Fibroblast of lung (primary cell): ENCODE results near the gene AVP. TPM values are rescaled to one million over a fixed set of nuclear protein-coding genes. Genes with fewer than 3 reads are reported as not detected.

Experiments
- DNase-seq, 2 donors: peaks; one replicate each; pipeline versions ENCODE4 v3.0.0 to v3.0.0-alpha.2; 2010; ENCODE audit warnings: low read depth in 2 of 2
- H2AFZ ChIP-seq: 2 replicates; pipeline ENCODE4 v1.5.1; 2012; ENCODE audit warnings: low read length, control low read depth, inconsistent platforms
- H3K27ac ChIP-seq: 2 replicates; pipeline ENCODE4 v1.5.1; 2011; ENCODE audit warnings: low read length, control low read depth; ENCODE audit not compliant: insufficient read depth
- H3K27me3 ChIP-seq: 2 replicates; pipeline ENCODE4 v1.5.1; 2011; ENCODE audit warnings: mild to moderate bottlenecking, low read length; ENCODE audit not compliant: control insufficient read depth, insufficient read depth
- H3K36me3 ChIP-seq: 2 replicates; pipeline ENCODE4 v1.5.1; 2011; ENCODE audit warnings: low read length; ENCODE audit not compliant: control insufficient read depth, insufficient read depth
- H3K4me1 ChIP-seq: 2 replicates; pipeline ENCODE4 v1.5.1; 2011; ENCODE audit warnings: low read length; ENCODE audit not compliant: control insufficient read depth, insufficient read depth; ENCODE audit errors: extremely low read depth
- H3K4me2 ChIP-seq: 2 replicates; pipeline ENCODE4 v1.5.1; 2011; ENCODE audit warnings: low read length, control low read depth; ENCODE audit not compliant: insufficient read depth; ENCODE audit errors: extremely low read depth
- H3K4me3 ChIP-seq, 4 experiments: fragments of 200-600 bp in 1 of 4; sonication (generic) in 1 of 4; replicated peaks in 1 of 4; 2 replicates each; pipeline ENCODE4 v1.5.1; 2011 to 2016; ENCODE audit warnings: low read length in 4 of 4, low read depth in 3 of 4, mild to moderate bottlenecking in 3 of 4, control low read depth in 2 of 4, inconsistent platforms in 1 of 4, mixed read lengths in 1 of 4; ENCODE audit not compliant: insufficient read depth in 1 of 4; ENCODE audit errors: control extremely low read depth in 1 of 4
- H3K79me2 ChIP-seq: 2 replicates; pipeline ENCODE4 v1.5.1; 2012; ENCODE audit warnings: mild to moderate bottlenecking, low read length, inconsistent platforms; ENCODE audit not compliant: control insufficient read depth, insufficient read depth
- H3K9ac ChIP-seq: 2 replicates; pipeline ENCODE4 v1.5.1; 2011; ENCODE audit warnings: mild to moderate bottlenecking, low read length, control low read depth; ENCODE audit not compliant: insufficient read depth
- H3K9me3 ChIP-seq: 2 replicates; pipeline ENCODE4 v1.5.1; 2012; ENCODE audit warnings: low read depth, low read length; ENCODE audit not compliant: control insufficient read depth, insufficient read depth
- H4K20me1 ChIP-seq: 2 replicates; pipeline ENCODE4 v1.5.1; 2011; ENCODE audit warnings: low read length; ENCODE audit not compliant: control insufficient read depth, insufficient read depth; ENCODE audit errors: extremely low read depth
- EZH2 ChIP-seq: IDR thresholded peaks from 2 replicates; pipeline ENCODE4 v1.5.1; 2012; ENCODE audit warnings: low read length, control low read depth, mild to moderate bottlenecking; ENCODE audit errors: missing control alignments
- polyA plus RNA-seq, 2 donors: library from polyadenylated mRNA; depleted of rRNA in 1 of 2; stranded (reverse) in 1 of 2; unstranded in 1 of 2; fragments of >200 nt; gene quantifications; 2 replicates each; pipeline ENCODE4 v1.2.1, GENCODE V29; 2011 to 2012; ENCODE audit warnings: missing spikeins in 1 of 2
- total RNA-seq: library from RNA; depleted of rRNA; stranded (reverse); fragments of >200 nt; gene quantifications from 2 replicates; pipeline ENCODE4 v1.2.1, GENCODE V29; 2014
- TF ChIP-seq, protein P1 (sequence below), 2 donors: IDR thresholded peaks in 1 of 2; conservative IDR thresholded peaks in 1 of 2; 1 replicate in 1 of 2; 2 replicates in 1 of 2; pipeline ENCODE4 v1.5.1; 2011 to 2012; ENCODE audit warnings: low read length in 2 of 2, control low read depth in 1 of 2, inconsistent platforms in 1 of 2, low read depth in 1 of 2, mild to moderate bottlenecking in 1 of 2

Gene AVP
- total and polyA plus RNA-seq, 2 donors (not counting 1 experiment from before 2014, with no cell fraction given): not detected

DNA sequence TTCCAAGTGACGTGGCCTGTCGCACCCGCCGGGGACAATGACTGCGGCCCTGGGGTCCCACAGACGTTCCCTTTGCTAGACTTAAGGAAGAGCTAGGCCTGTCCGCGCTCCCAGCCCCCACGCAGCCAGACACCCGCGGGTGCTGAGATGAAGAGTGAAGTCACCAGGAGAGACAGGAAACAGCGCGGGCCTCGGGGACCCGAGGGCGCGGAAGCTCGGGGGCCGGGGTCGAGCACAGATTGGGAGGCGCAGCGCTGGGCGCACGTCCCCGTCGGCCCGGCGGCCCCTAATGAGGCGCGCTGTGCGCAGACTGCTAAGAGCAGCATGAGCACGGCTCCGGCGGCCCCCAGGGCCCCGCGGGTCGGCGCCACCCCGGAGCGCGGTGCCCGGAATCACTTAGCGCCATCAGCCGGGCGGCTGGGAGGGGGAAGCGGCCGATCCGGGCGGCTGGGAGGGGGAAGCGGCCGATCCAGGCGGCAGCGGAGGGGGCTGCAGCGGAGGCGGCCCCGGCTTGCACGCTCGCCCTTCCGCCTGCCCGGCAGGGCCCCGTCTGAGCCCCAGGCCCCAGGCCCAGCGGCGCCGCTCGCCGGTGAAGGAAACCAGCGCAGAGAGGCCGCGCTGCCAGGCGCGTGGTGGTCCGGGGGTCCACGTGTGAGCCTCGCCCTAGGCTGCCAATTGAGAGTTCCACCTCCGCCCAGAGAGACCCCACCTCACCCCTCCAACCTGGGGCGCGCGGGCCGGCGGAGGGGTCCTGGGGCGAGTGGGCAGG lies 8.3 kb upstream of the AVP start:
- no peak overlapping the region for H3K9ac ChIP-seq
- H3K9me3 ChIP-seq: no peaks in the 10 kb centered on the region
- H3K4me1 ChIP-seq: no peaks in the 10 kb centered on the region
- peak in 1 of 2 donors; percentile 28 for DNase-seq
- H4K20me1 ChIP-seq: no peaks in the 10 kb centered on the region
- no peaks in the 10 kb centered on the region for H3K36me3 ChIP-seq
- H2AFZ ChIP-seq: peak overlapping the region; percentile 30
- H3K79me2 ChIP-seq: no peaks in the 10 kb centered on the region
- TF ChIP-seq, protein P1, sequence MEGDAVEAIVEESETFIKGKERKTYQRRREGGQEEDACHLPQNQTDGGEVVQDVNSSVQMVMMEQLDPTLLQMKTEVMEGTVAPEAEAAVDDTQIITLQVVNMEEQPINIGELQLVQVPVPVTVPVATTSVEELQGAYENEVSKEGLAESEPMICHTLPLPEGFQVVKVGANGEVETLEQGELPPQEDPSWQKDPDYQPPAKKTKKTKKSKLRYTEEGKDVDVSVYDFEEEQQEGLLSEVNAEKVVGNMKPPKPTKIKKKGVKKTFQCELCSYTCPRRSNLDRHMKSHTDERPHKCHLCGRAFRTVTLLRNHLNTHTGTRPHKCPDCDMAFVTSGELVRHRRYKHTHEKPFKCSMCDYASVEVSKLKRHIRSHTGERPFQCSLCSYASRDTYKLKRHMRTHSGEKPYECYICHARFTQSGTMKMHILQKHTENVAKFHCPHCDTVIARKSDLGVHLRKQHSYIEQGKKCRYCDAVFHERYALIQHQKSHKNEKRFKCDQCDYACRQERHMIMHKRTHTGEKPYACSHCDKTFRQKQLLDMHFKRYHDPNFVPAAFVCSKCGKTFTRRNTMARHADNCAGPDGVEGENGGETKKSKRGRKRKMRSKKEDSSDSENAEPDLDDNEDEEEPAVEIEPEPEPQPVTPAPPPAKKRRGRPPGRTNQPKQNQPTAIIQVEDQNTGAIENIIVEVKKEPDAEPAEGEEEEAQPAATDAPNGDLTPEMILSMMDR (conservative IDR thresholded peaks at IDR 0.05 in 1 of 2, IDR thresholded peaks at IDR 0.05 in 1 of 2; ENCODE audit: low read depth in 1 of 2, low read length in 2 of 2): no peak
- TF ChIP-seq EZH2: peak; percentile 50
- no peak overlapping the region for H3K27ac ChIP-seq
- H3K4me3 ChIP-seq: peak overlapping the region in 1 of 4 experiments; percentile 33
- peak overlapping the region; percentile 44 for H3K4me2 ChIP-seq
- peaks cover 7% of the 10 kb centered on the region for H3K27me3 ChIP-seq

DNA sequence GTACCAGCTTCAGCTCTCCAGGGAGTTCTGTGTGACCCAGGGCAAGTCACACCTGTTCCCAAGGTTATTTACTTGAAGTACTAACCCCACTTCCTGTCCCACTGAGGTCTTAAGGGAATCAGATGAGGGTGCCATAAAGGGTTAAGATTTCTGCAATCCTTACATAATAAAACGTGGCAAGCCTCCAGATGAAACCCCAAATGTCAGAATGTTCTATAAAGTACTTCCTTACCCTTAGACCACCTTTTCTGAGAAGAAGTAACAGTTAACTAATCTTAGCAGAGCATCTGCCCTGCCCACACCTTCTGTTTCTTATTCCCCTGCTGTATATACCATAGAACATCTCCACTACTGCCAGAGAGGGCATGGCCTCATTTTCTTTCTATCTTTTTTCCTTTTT lies 6.0 kb upstream of the AVP start:
- Histone ChIP-seq H3K79me2 (no peaks in the 10 kb centered on the region), H3K36me3 (no peaks in the 10 kb centered on the region), H2AFZ (no peak overlapping the region), H3K27me3 (peaks cover 7% of the 10 kb centered on the region), H3K4me3 (no peak overlapping the region), H3K9me3 (no peaks in the 10 kb centered on the region), H3K4me1 (no peaks in the 10 kb centered on the region), H3K9ac (no peak overlapping the region), H4K20me1 (no peaks in the 10 kb centered on the region), H3K4me2 (no peak overlapping the region), H3K27ac (no peak overlapping the region)
- TF ChIP-seq, protein P1 (conservative IDR thresholded peaks at IDR 0.05 in 1 of 2, IDR thresholded peaks at IDR 0.05 in 1 of 2; ENCODE audit: low read depth in 1 of 2, low read length in 2 of 2): no peak
- TF ChIP-seq EZH2: no peak
- DNase-seq: no peak

DNA sequence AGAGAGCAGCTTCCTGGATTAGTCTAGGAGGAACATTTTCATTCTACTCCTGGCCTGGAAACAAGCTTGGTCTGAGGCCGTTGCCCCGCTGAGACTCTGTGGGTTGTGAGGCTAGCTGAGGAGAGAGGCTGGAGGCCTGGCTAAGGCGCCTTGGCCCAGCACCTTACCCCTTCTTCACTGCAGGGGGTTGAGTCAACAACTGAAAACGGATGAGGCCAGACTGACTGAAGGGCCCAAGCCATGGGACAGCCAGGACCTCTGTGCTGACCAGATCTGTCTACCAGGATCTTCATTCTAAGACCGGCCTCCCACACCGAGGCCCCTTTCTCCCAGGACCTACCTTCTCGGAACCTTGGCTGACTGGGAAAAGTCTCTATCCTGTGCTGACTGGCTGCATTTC lies 3.5 kb upstream of the AVP start:
- Histone ChIP-seq H3K9me3 (no peaks in the 10 kb centered on the region), H3K4me1 (no peaks in the 10 kb centered on the region), H3K79me2 (no peaks in the 10 kb centered on the region), H4K20me1 (no peaks in the 10 kb centered on the region), H3K9ac (no peak overlapping the region), H3K36me3 (no peaks in the 10 kb centered on the region), H3K4me2 (no peak overlapping the region), H2AFZ (no peak overlapping the region), H3K4me3 (no peak overlapping the region), H3K27ac (no peak overlapping the region), H3K27me3 (peaks cover 26% of the 10 kb centered on the region)
- no peak for TF ChIP-seq EZH2
- TF ChIP-seq, protein P1 (conservative IDR thresholded peaks at IDR 0.05 in 1 of 2, IDR thresholded peaks at IDR 0.05 in 1 of 2; ENCODE audit: low read depth in 1 of 2, low read length in 2 of 2): no peak
- no peak for DNase-seq
